KMS-11 (cell line): Measurements from ENCODE around the gene ATG101.
"Not testable (repeated sequence)": the region's sequence is repeated elsewhere in the genome, so short reads cannot be mapped to it uniquely, and the experiment has no call there.

Source experiments
- H2AFZ ChIP-seq: fragments of 200-600 bp; sonication (generic); 2 replicates; pipeline ENCODE4 v1.6.1; 2016; ENCODE audit warnings: antibody characterized with exemption, mixed run types, low read depth
- H3K27ac ChIP-seq: fragments of 200-600 bp; sonication (generic); 2 replicates; pipeline ENCODE4 v1.6.1; 2016; ENCODE audit warnings: mild to moderate bottlenecking, mixed run types
- H3K27me3 ChIP-seq: fragments of 200-600 bp; sonication (generic); 2 replicates; pipeline ENCODE4 v1.6.1; 2017; ENCODE audit warnings: mild to moderate bottlenecking, low read depth, mixed run types, moderate library complexity; ENCODE audit not compliant: insufficient read depth
- H3K36me3 ChIP-seq: fragments of 200-600 bp; sonication (generic); 2 replicates; pipeline ENCODE4 v1.6.1; 2017; ENCODE audit warnings: mild to moderate bottlenecking, mixed run types; ENCODE audit not compliant: insufficient read depth
- H3K4me1 ChIP-seq: fragments of 200-600 bp; sonication (generic); 2 replicates; pipeline ENCODE4 v1.6.1; 2016; ENCODE audit warnings: mild to moderate bottlenecking, low read depth, mixed run types; ENCODE audit not compliant: poor library complexity, severe bottlenecking
- H3K4me2 ChIP-seq: fragments of 200-600 bp; sonication (generic); 2 replicates; pipeline ENCODE4 v1.7.0; 2016; ENCODE audit warnings: mild to moderate bottlenecking, mixed run types
- H3K4me3 ChIP-seq: fragments of 200-600 bp; sonication (generic); IDR thresholded peaks from 2 replicates; pipeline ENCODE4 v1.6.1; 2017; ENCODE audit warnings: low read depth, low read length, mixed read lengths; ENCODE audit not compliant: insufficient read depth
- H3K79me2 ChIP-seq: fragments of 200-600 bp; sonication (generic); 2 replicates; pipeline ENCODE4 v1.6.1; 2016; ENCODE audit warnings: low read depth, mixed run types; ENCODE audit not compliant: insufficient read depth
- H3K9ac ChIP-seq: fragments of 200-600 bp; sonication (generic); 2 replicates; pipeline ENCODE4 v1.6.1; 2016; ENCODE audit warnings: mild to moderate bottlenecking, mixed run types
- H4K20me1 ChIP-seq: fragments of 200-600 bp; sonication (generic); 2 replicates; pipeline ENCODE4 v1.6.1; 2016; ENCODE audit warnings: mild to moderate bottlenecking, mixed run types; ENCODE audit not compliant: insufficient read depth
- CTCF ChIP-seq: fragments of 200-600 bp; sonication (generic); conservative IDR thresholded peaks from 2 replicates; pipeline ENCODE4 v1.6.1; 2017; ENCODE audit warnings: low read depth, mild to moderate bottlenecking, antibody characterized with exemption, low read length, moderate library complexity, mixed read lengths

ATG101 gene

GRCh38 chr12:52096332-52097044 lies 26.7 kb downstream of the ATG101 start:
- Histone ChIP-seq H2AFZ (no peak overlapping the region), H3K79me2 (no peaks in the 10 kb centered on the region), H3K9ac (no peak overlapping the region), H3K4me3 (no peak overlapping the region), H3K4me2 (no peak overlapping the region), H3K36me3 (no peaks in the 10 kb centered on the region), H4K20me1 (no peaks in the 10 kb centered on the region), H3K4me1 (no peaks in the 10 kb centered on the region), H3K27me3 (no peaks in the 10 kb centered on the region), H3K27ac (no peak overlapping the region)
- no peak for TF ChIP-seq CTCF

- no peak for TF ChIP-seq CTCF
- H3K9ac ChIP-seq = no peak overlapping the region
Observed at GRCh38 chr12:52097045-52097666, 27.4 kb downstream of the ATG101 start.

GRCh38 chr12:52104431-52105089 lies 34.8 kb downstream of the ATG101 start:
- peak overlapping the region; percentile 54 for H3K27ac ChIP-seq
- H3K4me3 ChIP-seq, H3K36me3 ChIP-seq, H3K79me2 ChIP-seq, H3K27me3 ChIP-seq, H4K20me1 ChIP-seq: not testable (repeated sequence)
- H3K4me1 ChIP-seq = peaks cover 35% of the 10 kb centered on the region
- peak overlapping the region; percentile 41 for H2AFZ ChIP-seq
- H3K9ac ChIP-seq = peak overlapping the region; percentile 23; the same call in 1 of the 2 replicates
- peak overlapping the region; percentile 65 for H3K4me2 ChIP-seq

More at GRCh38 chr12:52097045-52097666, 27.4 kb downstream of the ATG101 start:
- no peaks in the 10 kb centered on the region for H3K79me2 ChIP-seq
- no peaks in the 10 kb centered on the region for H3K4me1 ChIP-seq
- no peaks in the 10 kb centered on the region for H4K20me1 ChIP-seq
- no peaks in the 10 kb centered on the region for H3K36me3 ChIP-seq
- no peak overlapping the region for H3K4me3 ChIP-seq
- no peak overlapping the region for H3K27ac ChIP-seq
- H2AFZ ChIP-seq = no peak overlapping the region
- H3K4me2 ChIP-seq = no peak overlapping the region
- no peaks in the 10 kb centered on the region for H3K27me3 ChIP-seq

GRCh38 chr12:52116222-52117125 lies 46.7 kb downstream of the ATG101 start:
- H2AFZ ChIP-seq = 0 out of 2 replicates have a peak overlapping the region, but pooled peaks have one; percentile 23
- H3K4me2 ChIP-seq = peak overlapping the region; percentile 55
- peak; percentile 46 for TF ChIP-seq CTCF
- H3K27ac ChIP-seq, H3K79me2 ChIP-seq, H3K9ac ChIP-seq, H3K36me3 ChIP-seq, H3K4me3 ChIP-seq, H4K20me1 ChIP-seq, H3K27me3 ChIP-seq: not testable (repeated sequence)
- peaks cover 54% of the 10 kb centered on the region for H3K4me1 ChIP-seq

- not testable (repeated sequence) for H3K27ac ChIP-seq, H2AFZ ChIP-seq, H3K9ac ChIP-seq, H3K4me3 ChIP-seq, H4K20me1 ChIP-seq, H3K79me2 ChIP-seq, H3K36me3 ChIP-seq, H3K27me3 ChIP-seq
- peaks cover 64% of the 10 kb centered on the region for H3K4me1 ChIP-seq
- H3K4me2 ChIP-seq = peak overlapping the region; percentile 25; the same call in 1 of the 2 replicates
Observed at GRCh38 chr12:52117806-52118475, 48.2 kb downstream of the ATG101 start.
